HG02571 (cell line): ENCODE measurements around the gene TFCP2L1.

Experiments
- ATAC-seq: cut with Tn5 transposase; IDR thresholded peaks from one replicate; pipeline ENCODE4 v1.9.1; 2021; ENCODE audit warnings: mild to moderate bottlenecking, moderate library complexity; ENCODE audit not compliant: unreplicated experiment

TFCP2L1 gene

GRCh38 chr2:121200011-121200347 lies 85.0 kb downstream of the TFCP2L1 start:
- no peak for ATAC-seq

GRCh38 chr2:121199281-121200010 lies 85.6 kb downstream of the TFCP2L1 start:
- no peak for ATAC-seq

- no peak for ATAC-seq
Measured at GRCh38 chr2:121197369-121198091, 87.5 kb downstream of the TFCP2L1 start.

- no peak for ATAC-seq
Measured at GRCh38 chr2:121196849-121197155, 88.2 kb downstream of the TFCP2L1 start.

- ATAC-seq: no peak
Measured at GRCh38 chr2:121196132-121196848, 88.7 kb downstream of the TFCP2L1 start.

GRCh38 chr2:121195036-121195435 lies 90.0 kb downstream of the TFCP2L1 start:
- ATAC-seq: no peak

- ATAC-seq: no peak
Measured at GRCh38 chr2:121194626-121195025, 90.4 kb downstream of the TFCP2L1 start.

- no peak for ATAC-seq
Measured at GRCh38 chr2:121193185-121193584, 91.8 kb downstream of the TFCP2L1 start.

GRCh38 chr2:121192576-121192975 lies 92.4 kb downstream of the TFCP2L1 start:
- ATAC-seq: no peak

- no peak for ATAC-seq
Measured at GRCh38 chr2:121191191-121192170, 93.5 kb downstream of the TFCP2L1 start.

- ATAC-seq: no peak
Measured at GRCh38 chr2:121189661-121190381, 95.2 kb downstream of the TFCP2L1 start.

GRCh38 chr2:121189011-121189410 lies 96.0 kb downstream of the TFCP2L1 start:
- ATAC-seq: no peak

GRCh38 chr2:121187982-121188411 lies 97.0 kb downstream of the TFCP2L1 start:
- no peak for ATAC-seq

- ATAC-seq: no peak
Measured at GRCh38 chr2:121187351-121187981, 97.5 kb downstream of the TFCP2L1 start.

- ATAC-seq: no peak
Measured at GRCh38 chr2:121186261-121186660, 98.7 kb downstream of the TFCP2L1 start.

- ATAC-seq: no peak
Measured at GRCh38 chr2:121185571-121186074, 99.4 kb downstream of the TFCP2L1 start.

GRCh38 chr2:121185111-121185510 lies 99.9 kb downstream of the TFCP2L1 start:
- ATAC-seq: no peak

- ATAC-seq: no peak
Measured at GRCh38 chr2:121184248-121184862, 100.6 kb downstream of the TFCP2L1 start.

GRCh38 chr2:121182520-121182919 lies 102.5 kb downstream of the TFCP2L1 start:
- ATAC-seq: no peak
